HG03108 (cell line): ENCODE measurements around the gene PHKG1.
"Not testable (repeated sequence)": the region's sequence is repeated elsewhere in the genome, so short reads cannot be mapped to it uniquely, and the experiment has no call there.

ENCODE experiments used
- ATAC-seq: cut with Tn5 transposase; IDR thresholded peaks from one replicate; pipeline ENCODE4 v1.9.1; 2021; ENCODE audit warnings: moderate library complexity; ENCODE audit not compliant: unreplicated experiment

Gene PHKG1

DNA sequence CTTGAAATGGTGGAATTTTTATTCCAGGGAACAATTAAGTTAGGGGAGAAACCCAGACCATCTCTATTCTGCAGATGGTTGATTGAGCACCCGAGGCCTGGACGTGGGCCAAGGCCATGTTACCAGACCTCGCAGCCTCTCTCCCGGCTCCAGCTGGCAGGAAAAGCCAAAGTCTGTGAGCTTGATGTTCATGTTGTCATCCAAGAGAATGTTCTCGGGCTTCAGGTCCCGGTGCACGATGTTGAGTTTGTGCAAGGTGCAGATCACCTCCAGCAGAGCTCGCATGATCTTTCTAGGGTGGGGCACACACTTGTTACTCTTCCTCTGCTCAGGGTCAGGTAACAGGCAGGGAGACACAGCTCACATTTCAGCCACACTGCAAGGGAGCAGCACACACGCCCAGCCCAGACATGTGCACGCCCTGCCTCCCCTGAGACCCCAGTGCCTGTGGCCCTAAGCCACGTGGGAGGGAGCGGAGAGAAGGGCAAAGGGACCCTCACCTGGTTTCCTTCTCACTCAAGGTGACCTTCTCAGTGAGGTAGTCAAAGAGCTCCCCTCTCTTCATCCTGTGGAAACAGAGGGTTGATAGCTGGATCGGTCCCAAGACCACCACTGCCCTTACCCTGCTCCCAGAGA lies 9.5 kb downstream of the PHKG1 start:
- ATAC-seq = no peak

DNA sequence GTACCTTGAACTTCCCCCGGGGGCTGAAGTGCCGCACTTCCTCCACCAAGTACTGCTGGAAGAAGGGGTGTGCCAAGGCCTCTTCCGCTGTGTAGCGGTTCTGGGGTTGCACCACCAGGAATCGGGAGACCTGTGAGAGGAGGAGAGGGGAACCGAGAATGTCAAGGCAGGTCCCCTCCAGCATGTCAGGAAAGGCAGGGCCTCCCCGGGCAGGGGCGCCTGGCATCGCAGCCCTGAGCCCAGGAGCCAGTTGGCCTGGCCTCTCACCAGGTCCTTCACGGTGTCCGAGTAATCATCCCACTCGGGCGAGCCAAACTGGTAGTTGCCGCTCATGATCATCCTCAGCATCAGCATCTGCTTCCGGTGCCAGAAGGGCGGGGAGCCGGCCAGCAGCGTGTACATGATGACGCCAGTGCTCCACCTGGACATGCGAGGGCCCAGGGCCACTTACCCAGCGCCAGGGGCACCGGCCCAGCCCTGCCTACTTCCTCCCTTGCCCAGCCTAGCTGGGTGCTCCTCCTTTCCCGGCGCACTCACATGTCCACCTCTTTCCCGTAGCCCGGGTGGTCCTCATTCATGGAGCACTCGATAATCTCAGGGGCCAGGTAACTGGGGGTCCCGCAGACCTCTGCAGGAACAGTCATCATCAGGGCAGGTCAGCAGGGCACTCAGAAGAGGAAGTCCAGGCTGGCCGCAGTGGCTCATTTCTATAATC lies 11.0 kb downstream of the PHKG1 start:
- ATAC-seq = no peak

GRCh38 chr7:56080726-56081435 lies 11.9 kb downstream of the PHKG1 start:
- ATAC-seq = not testable (repeated sequence)

DNA sequence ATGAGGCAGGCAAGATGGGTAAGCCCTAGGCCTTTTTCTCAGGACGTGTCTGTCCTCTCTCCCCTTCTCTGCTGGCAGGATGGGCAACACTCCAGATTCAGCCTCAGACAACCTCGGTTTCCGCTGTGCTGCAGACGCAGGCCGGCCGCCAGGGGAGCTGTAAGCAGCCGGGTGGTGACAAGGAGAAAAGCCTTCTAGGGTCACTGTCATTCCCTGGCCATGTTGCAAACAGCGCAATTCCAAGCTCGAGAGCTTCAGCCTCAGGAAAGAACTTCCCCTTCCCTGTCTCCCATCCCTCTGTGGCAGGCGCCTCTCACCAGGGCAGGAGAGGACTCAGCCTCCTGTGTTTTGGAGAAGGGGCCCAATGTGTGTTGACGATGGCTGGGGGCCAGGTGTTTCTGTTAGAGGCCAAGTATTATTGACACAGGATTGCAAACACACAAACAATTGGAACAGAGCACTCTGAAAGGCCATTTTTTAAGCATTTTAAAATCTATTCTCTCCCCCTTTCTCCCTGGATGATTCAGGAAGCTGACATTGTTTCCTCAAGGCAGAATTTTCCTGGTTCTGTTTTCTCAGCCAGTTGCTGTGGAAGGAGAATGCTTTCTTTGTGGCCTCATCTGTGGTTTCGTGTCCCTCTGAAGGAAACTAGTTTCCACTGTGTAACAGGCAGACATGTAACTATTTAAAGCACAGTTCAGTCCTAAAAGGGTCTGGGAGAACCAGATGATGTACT lies 13.1 kb downstream of the PHKG1 start:
- no peak for ATAC-seq

GRCh38 chr7:56078196-56078595 lies 14.6 kb downstream of the PHKG1 start:
- ATAC-seq = no peak

- no peak for ATAC-seq
Observed at GRCh38 chr7:56077681-56078080, 15.1 kb downstream of the PHKG1 start.

DNA sequence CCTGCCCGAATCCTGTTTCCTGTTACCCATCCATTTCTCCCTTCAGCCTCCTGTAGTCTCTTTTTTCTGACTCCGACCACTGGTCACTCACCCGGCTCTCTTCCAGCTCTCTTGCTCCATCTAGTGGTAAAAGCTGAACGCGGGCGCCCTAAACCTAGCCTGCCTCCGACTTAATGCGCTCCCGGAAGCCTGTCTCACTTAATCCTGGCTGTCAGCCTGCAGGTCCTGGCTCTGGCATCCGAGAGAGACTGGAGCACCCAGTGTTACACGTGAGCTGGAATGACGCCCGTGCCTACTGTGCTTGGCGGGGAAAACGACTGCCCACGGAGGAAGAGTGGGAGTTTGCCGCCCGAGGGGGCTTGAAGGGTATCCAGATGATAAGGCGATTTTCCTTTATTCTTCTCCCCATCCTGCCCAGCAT lies 18.4 kb downstream of the PHKG1 start:
- no peak for ATAC-seq

DNA sequence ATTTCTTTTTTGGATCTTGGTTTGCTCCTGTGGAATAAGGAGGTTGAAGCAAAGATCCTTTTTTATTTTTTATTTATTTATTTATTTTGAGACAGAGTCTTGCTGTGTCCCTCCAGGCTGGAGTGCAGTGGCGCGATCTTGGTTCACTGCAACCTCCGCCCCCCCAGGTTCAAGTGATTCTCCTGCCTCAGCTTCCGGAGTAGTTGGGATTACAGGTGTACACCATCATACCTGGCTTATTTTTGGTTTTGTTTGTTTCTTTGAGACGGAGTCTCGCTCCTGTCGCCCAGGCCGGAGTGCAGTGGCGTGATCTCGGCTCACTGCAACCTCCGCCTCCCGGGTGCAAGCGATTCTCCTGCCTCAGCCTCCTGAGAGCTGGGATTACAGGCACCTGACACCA lies 26.4 kb downstream of the PHKG1 start:
- not testable (repeated sequence) for ATAC-seq

- ATAC-seq = peak; percentile 87
Observed at GRCh38 chr7:56063882-56064625, 28.7 kb downstream of the PHKG1 start, which contains the start of gene SUMF2. TSS of gene SUMF2 (plus strand) at chr7:56064286. CDS start at chr7:56064312, 26 bp downstream.

DNA sequence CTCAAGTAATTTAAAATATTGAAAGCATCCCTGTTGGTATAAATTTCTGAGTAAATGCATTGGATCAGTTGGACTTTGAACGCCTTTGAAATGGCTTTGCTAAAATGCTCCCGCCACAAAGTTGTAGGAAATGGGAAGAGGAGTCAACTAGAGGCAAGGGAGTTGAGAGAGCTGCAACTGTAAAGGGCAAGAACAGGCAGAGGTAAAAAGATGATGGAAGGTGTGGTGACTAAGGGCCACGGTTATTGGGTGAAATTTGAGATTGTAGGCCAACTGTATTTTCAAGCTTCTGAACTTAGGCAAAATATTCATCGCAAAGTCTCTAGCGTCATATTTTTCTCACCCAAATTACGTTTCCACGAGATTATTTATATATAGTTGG lies 29.3 kb downstream of the PHKG1 start:
- no peak for ATAC-seq

DNA sequence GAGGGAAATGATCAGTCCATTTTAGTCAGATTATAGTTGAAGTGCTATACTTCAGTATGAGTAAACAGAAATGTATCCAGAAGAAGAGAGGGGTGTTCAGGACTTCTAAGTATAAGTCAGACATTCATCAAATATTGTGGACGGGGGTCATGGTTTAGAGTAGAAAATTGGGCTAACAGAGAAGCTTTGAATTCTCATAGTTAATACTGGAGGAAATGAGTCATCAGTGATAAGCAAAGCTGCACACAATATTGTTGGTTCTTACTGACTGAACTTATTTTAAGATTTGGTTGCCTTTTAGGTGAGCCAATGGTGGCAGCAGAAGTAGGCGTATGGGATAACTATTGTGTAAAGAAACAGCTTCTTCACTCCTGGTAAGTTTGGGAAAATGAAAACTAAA lies 30.4 kb downstream of the PHKG1 start:
- no peak for ATAC-seq

DNA sequence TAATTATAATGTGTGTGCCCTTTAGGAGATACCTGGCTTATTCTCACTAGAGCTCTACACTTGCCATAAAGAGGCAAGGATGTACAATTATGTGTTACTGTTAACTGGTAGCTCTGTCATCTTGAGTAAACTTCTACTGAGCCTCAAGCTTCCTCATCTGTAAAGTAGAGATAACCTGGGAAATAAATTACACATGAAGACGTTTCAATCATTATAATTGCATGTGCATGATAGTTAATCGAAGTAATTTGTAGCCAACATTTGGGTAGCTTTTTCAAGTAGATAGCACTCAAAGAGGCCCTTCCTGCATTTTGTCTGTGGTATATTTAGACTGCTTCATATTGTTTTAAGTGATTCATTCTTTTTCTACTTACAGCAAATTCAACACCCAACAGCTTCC lies 38.8 kb downstream of the PHKG1 start:
- ATAC-seq = no peak

DNA sequence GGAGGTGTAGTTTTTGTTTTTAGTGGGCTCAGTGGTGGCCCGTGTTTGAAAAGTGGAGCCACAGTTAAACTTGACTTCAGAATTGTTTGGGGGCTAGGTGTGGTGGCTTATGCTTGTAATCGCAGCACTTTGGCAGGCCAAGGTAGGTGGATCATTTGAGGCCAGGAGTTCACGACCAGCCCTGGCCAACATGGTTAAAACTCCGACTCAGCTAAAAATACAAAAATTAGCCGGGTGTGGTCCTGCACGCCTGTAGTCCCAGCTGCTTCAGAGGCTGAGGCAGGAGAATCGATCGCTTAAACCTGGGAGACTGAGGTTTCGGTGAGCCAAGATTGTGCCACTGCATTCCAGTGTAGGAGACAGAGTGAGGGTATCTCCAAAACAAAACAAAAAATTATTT lies 39.4 kb downstream of the PHKG1 start:
- ATAC-seq = no peak

DNA sequence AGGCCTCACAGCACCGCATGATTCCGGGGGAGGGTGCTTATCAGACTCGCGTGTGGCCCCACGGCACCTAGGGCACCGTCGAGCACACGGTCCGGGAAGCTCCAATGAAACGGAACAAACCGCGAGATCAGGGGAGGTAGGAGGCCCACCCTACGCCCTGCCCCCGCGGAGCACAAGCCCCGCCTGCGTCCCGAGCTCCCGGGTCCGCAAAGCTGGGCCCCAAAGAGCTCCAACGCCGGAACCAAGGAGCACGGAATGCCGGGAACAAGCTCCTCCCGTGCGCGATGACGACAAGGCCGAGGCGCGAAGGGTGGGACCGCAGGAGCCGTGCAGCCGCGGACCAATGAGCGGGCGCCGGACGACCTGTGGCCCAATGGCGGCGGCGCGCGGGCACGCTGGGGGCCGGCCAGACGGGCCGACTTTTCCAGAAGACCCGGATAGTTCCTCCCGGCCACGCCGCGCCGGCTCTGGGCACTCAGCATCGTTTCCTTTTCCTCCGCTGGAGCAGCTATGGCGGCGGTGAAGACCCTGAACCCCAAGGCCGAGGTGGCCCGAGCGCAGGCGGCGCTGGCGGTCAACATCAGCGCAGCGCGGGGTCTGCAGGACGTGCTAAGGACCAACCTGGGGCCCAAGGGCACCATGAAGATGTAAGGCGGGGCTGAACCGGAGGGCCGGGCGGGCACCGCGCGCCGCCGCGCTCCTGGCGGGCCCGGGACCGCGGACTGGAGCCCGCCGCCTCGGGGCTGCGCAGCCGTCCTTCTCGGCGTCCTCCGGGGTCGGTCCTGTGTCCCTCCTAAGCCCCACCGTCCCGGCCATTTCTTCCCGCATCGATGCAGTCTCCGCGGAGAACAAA lies 41.2 kb downstream of the PHKG1 start, which contains the start of the genes CCT6A and PSPH:
Gene CCT6A, plus strand, starts transcription at position 427 of the 853 bp plus-strand sequence. Its CDS starts 84 bp downstream, at position 511.
Gene PSPH, minus strand, starts transcription at position 106 of the 853 bp plus-strand sequence. CDS start 30,232 bp downstream, outside the sequence.
- peak; percentile 96 for ATAC-seq

- ATAC-seq = no peak
Observed at GRCh38 chr7:56051053-56051338, 41.8 kb downstream of the PHKG1 start.

- ATAC-seq = not testable (repeated sequence)
Observed at GRCh38 chr7:56048763-56049162, 44.0 kb downstream of the PHKG1 start.

GRCh38 chr7:56048245-56048644 lies 44.5 kb downstream of the PHKG1 start:
- no peak for ATAC-seq

DNA sequence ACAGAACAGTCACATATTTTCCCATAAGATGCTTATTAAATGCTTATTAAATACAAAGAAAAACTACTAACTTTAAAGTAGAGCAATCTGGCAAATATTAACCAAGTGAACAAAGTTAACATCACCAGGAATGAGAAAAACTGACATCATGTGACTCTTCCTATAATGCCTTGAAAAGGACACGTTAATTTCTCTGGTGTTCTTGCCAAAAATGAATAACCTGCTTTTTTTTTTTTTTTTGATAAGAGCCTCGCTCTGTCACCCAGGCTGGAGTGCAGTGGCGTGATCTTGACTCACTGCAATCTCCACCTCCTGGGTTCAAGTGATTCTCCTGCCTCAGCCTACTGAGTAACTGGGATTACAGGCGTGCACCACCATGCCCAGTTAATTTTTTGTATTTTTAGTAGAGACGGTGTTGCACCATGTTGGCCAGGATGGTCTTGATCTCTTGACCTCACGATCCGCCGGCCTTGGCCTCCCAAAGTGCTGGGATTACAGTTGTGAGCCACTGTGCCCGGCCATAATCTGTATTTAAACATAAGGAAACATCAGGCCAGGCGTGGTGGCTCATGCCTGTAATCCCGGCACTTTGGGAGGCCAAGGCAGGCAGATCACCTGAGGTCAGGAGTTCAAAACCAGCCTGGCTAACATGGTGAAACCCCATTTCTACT lies 45.2 kb downstream of the PHKG1 start:
- ATAC-seq = not testable (repeated sequence)
